NB4 (cell line): Measurements from ENCODE around the gene SLC25A21.

Experiments
- POLR2A ChIP-seq: IDR thresholded peaks from 2 replicates; pipeline ENCODE4 v1.6.1; 2011; ENCODE audit warnings: mild to moderate bottlenecking; ENCODE audit not compliant: insufficient read length; ENCODE audit errors: extremely low read depth
- TF ChIP-seq, protein P1 (sequence below): IDR thresholded peaks from one replicate; pipeline ENCODE4 v1.5.1; 2012; ENCODE audit warnings: low read depth, low read length
- TF ChIP-seq, protein P2 (sequence below): IDR thresholded peaks from 2 replicates; pipeline ENCODE4 v1.6.1; 2011; ENCODE audit warnings: low read depth, low read length

DNA sequence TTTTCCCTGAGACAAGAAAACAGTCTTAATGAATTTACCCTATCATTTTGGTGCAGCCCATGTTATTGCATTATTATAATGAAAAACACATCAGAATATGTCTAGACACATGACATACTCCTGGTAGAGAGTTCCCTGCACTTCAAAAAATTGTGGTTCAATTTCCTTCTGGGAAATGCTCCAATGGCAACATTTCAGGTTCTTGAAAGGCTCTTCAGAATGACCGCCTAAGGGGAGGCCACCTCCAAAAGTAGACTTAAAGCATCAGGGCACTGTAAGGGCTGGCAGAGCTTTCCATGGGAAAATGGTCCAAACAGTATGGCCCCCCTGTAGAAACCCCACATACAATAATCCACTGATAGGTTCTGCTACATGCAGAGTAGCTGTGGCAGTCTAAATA is 110.7 kb downstream of the SLC25A21 start:
- TF ChIP-seq, protein P1, sequence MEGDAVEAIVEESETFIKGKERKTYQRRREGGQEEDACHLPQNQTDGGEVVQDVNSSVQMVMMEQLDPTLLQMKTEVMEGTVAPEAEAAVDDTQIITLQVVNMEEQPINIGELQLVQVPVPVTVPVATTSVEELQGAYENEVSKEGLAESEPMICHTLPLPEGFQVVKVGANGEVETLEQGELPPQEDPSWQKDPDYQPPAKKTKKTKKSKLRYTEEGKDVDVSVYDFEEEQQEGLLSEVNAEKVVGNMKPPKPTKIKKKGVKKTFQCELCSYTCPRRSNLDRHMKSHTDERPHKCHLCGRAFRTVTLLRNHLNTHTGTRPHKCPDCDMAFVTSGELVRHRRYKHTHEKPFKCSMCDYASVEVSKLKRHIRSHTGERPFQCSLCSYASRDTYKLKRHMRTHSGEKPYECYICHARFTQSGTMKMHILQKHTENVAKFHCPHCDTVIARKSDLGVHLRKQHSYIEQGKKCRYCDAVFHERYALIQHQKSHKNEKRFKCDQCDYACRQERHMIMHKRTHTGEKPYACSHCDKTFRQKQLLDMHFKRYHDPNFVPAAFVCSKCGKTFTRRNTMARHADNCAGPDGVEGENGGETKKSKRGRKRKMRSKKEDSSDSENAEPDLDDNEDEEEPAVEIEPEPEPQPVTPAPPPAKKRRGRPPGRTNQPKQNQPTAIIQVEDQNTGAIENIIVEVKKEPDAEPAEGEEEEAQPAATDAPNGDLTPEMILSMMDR = no peak
- TF ChIP-seq POLR2A = no peak
- TF ChIP-seq, protein P2, sequence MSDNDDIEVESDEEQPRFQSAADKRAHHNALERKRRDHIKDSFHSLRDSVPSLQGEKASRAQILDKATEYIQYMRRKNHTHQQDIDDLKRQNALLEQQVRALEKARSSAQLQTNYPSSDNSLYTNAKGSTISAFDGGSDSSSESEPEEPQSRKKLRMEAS = no peak
